Right renal pelvis (tissue), 4 donors: ENCODE data around the gene STAP2. TPM values are rescaled to one million over a fixed set of nuclear protein-coding genes. Genes with fewer than 3 reads are reported as not detected.
"Not testable (repeated sequence)": the region's sequence is repeated elsewhere in the genome, so short reads cannot be mapped to it uniquely, and the experiment has no call there.

Experiments used
- DNase-seq, 4 donors: peaks; one replicate each; pipeline ENCODE4 v3.0.0-alpha.2; 2013; ENCODE audit warnings: low read depth in 4 of 4, low spot score in 3 of 4, missing footprints in 1 of 4
- polyA plus RNA-seq, 4 donors: library from polyadenylated mRNA; unstranded; fragments of 120-200 nt; gene quantifications; one replicate each; pipeline ENCODE4 v1.2.1, GENCODE V29; 2013; ENCODE audit not compliant: insufficient read length in 4 of 4

The STAP2 gene
- polyA plus RNA-seq, 4 donors = 14.7 to 30.9 (median 25.8) TPM

GRCh38 chr19:4303819-4304537 is 34.6 kb downstream of the STAP2 start:
- no peak for DNase-seq

DNA sequence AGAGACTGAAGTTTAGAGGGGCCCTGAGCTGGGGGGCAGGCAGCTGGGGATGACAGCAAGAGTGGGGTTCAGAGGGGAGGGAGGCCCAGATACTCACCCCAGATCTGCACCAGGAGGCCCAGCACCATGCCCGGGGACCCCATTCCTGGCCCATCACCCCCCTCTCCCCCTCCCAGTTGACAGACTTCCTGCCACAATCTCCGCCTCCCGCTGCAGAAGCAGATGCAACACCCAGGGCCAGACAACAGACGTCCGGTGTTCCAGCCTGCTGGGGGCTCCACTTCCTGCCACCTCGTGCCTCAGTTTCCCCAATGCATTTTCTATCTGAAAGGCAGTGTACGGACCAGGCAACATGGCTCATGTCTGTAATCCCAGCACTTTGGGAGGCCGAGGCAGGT is 36.4 kb downstream of the STAP2 start, which contains the start of gene TMIGD2:
Gene TMIGD2 (minus strand): TSS at position 147 of the 398 bp plus-strand sequence. CDS start 4 bp downstream, at position 143.
- no peak for DNase-seq

GRCh38 chr19:4301590-4302242 is 36.9 kb downstream of the STAP2 start:
- no peak for DNase-seq

DNA sequence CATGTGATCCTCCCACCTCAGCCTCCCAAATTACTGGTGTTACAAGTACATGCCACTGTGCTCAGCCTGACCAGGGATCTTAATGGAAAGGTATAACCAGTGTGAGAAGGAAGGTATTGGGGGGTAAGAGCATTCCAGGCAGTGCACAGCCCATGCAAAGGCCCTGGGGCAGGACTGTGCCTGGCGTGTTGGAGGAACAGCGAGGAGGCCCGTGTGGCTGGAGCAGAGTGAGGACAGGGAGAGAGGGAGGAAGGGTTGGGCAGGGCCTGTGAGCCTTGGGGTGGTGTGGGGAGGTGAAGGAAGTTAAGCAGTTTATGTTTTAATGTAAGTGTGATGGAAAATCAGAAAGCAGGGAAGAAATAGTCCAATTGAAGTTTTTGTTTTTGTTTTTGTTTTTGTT is 38.0 kb downstream of the STAP2 start:
- DNase-seq = no peak

- DNase-seq = no peak
These were observed 39.6 kb downstream of the STAP2 start for GRCh38 chr19:4298810-4299550.

DNA sequence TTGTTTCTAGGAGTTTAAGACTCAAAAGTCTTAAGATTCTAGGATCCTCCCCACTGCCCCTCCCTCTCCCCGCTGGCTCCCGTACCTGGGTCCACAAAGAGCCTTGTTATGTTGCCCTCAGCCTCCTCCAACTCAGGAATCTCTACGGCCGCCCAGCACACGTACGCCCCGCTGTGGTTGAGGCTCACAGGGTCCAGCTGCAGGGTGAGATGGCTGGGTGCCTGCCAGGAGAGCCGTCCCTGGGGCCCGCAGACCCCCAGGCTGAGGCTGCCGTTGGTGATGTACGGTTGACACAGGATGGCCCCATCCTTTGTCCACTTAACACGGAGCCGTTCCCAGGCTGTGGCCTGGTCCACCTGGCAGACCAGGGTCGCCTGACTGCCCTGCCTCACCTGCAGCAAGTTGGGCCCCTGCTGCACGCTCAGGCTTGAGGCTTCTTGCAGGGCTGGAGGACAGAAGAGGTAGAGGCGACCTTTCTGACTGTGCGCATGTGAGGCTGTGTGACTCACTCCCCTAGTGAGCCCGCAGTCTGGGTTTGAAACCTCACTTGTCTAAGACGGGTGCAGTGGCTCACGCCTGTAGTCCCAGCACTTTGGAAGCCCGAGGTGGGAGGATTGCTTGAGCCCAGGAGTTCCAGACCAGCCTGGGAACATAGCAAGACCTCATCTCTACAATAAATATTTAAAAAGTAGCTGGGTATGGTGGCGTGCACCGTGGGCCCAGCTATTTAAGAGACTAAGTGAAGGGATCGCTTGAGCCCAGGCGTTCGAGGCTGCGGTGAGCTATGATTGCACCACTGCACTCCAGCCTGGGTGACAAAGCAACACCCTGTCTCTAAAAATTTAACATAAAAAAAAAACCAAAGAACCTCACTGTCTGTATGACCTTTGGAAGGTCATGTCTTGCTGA is 40.5 kb downstream of the STAP2 start:
- no peak for DNase-seq

GRCh38 chr19:4295972-4296771 is 42.5 kb downstream of the STAP2 start:
- DNase-seq = no peak

- DNase-seq = no peak
These were observed 44.2 kb downstream of the STAP2 start for GRCh38 chr19:4294389-4294788.

DNA sequence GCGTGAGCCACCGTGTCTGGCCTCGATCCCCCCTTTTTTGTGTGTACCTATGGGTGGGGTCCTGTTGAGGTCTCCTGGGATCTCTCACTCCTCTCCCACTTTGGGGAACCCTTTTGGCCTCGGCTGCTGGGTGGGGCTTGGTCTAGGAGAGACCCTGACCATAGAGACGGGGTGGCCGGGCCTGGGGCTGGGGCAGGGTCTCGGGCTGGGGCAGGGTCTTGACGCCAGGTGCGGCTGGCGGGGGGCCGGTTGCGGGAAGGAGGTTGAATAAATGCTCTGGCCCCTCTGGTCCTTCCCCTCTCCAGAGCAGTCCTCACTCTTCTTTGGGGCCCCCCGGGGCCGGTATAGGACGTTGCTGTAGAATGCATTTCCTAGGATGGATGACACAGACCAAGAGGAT is 46.1 kb downstream of the STAP2 start:
- DNase-seq = no peak

DNA sequence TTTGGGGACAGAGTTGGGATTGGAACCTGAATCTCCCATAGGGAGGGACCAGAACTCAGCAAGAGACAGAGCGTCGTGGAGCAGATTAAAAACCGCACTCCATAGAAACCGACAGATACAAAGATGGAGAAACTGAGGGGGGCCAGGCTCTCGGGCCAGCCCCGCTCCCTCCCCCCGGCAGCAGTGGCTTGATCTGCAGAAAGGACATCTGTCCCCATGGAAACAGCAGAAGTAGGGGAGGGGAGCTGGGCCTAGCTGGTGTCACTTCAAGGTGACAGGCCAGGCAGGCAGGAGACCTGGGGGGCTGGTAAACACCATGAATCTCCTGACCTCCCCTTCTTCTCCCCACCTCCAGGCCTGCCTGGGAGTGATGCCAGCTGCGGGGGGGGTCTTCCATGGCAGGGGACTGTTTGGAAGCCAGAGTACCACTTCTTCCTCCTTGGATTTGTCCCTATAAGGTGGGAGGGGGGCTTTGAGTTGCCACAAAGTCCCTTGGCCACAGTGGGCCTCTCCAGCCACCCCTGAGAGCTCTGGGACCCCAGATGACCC is 47.4 kb downstream of the STAP2 start:
- DNase-seq = no peak

- no peak for DNase-seq
These were observed 50.4 kb downstream of the STAP2 start for GRCh38 chr19:4288091-4288777.

- DNase-seq = not testable (repeated sequence)
These were observed 52.5 kb downstream of the STAP2 start for GRCh38 chr19:4286141-4286540.

DNA sequence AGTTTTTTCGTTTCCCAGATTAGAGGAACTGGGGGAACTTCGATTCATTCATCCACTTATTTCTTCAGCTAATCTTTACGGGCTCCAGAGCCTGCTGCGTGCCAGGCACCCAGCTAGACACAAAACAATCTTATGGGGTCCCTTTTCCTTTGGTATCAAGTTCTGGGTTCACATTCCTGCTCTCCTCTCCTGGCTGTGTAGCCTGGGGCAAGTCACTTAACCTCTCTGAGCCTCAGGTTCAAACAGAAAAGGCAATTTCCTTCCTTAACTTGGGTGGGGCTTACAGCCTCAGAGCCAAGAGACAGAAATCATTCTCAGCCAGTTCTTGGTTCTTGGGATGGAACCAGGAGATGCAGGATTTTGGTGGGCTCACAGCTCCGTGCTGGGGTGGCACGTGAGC is 53.7 kb downstream of the STAP2 start:
- no peak for DNase-seq

DNA sequence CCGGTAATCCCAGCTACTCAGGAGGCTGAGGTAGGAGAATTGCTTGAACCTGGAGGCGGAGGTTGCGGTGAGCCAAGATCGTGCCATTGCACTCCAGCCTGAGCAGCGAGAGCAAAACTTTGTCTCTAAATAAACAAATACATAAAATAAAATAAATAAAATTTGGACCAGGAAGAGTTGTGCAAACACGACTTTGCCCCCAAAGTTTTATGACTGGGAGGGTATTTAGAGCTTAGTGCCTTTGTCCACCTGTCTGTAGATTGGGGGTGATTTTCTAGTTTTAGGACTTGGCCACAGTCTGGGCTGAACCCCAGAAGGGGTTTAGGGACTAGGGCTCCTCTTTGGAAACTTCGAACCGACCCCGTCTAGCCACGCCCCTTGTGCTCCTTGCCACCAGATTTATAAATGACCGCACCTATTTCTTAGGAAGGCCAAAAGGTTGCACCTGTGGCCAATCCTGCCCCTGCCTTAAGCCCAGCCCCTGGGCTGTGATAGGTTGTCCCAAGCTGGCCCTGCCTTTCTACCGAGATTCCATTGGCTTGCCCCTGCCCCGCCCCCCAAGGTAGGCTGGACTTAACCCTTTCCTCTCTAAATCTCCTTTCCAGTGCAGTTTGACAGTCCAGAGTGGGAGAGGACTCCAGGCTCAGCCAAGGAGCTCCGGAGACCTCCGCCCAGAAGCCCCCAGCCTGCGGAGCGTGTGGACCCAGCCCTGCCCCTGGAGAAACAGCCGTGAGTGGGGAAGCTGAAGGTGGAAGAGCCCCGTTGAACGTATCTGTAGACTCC is 54.3 kb downstream of the STAP2 start:
- DNase-seq = no peak

DNA sequence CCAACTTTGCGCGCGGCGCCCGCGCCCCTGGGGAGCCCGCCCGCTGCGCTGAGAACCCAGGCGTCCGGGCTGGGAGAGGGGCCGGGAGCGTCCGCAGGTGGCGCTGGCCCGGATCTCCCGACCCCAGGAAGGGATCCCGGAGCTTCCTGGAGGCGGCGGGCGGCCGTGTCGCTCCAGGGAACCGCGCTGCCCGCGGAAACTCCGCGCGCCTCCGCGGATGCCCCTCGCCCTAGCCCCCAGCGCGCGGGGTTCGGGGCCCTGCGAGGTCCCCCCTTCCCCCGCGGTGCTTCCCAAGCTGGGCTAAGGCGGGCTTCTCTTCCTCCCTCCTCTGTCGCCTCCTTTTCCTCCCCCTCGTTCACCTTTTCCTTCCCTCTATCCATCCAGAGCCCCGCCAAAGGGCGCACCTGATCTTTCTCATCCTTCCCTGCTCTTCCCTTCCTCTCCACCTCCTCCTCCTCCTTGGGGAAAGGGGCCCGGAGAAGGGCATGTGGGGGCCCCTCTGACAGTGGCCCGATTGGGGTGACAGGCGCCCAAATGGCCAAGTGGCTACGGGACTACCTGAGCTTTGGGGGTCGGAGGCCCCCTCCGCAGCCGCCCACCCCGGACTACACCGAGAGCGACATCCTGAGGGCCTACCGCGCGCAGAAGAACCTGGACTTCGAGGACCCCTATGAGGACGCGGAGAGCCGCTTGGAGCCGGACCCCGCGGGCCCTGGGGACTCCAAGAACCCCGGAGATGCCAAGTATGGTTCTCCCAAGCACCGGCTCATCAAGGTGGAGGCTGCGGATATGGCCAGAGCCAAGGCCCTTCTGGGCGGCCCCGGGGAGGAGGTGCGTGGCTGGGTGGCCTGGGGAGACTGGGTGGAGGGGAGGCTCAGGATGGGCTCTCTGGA is 58.9 kb downstream of the STAP2 start:
- DNase-seq = no peak

- DNase-seq = no peak
These were observed 59.4 kb downstream of the STAP2 start for GRCh38 chr19:4279267-4279529.
